ENCODE measurements around the gene GFOD2. TPM values are rescaled to one million over a fixed set of nuclear protein-coding genes. Genes with fewer than 3 reads are reported as not detected.
"Not testable (repeated sequence)": the region's sequence is repeated elsewhere in the genome, so short reads cannot be mapped to it uniquely, and the experiment has no call there.

GFOD2 gene
- 11.1 and 12.4 TPM in 2 replicates for total RNA-seq (2014; rRNA removed; shearing (Covaris generic))

GRCh38 chr16:67719048-67719777 lies at the start of gene GFOD2:
GFOD2 (minus strand) TSS chr16:67719316; CDS start chr16:67685715, 33,601 bp downstream.
- DNase-seq (ENCODE audit: low read depth): peak; percentile 89

GRCh38 chr16:67767953-67768352 lies 48.8 kb upstream of the GFOD2 start:
- DNase-seq (ENCODE audit: low read depth): peak; percentile 63

GRCh38 chr16:67766291-67766690 lies 47.2 kb upstream of the GFOD2 start:
- DNase-seq (ENCODE audit: low read depth): no peak

- DNase-seq (ENCODE audit: low read depth): no peak
Observed at GRCh38 chr16:67764158-67764667, 45.1 kb upstream of the GFOD2 start.

GRCh38 chr16:67763066-67763465 lies 44.0 kb upstream of the GFOD2 start:
- no peak for DNase-seq (ENCODE audit: low read depth)

- DNase-seq (ENCODE audit: low read depth): no peak
Observed at GRCh38 chr16:67762385-67762784, 43.3 kb upstream of the GFOD2 start.

GRCh38 chr16:67761924-67762323 lies 42.8 kb upstream of the GFOD2 start:
- no peak for DNase-seq (ENCODE audit: low read depth)

- no peak for DNase-seq (ENCODE audit: low read depth)
Observed at GRCh38 chr16:67760956-67761230, 41.8 kb upstream of the GFOD2 start.

GRCh38 chr16:67760206-67760955 lies 41.3 kb upstream of the GFOD2 start:
- no peak for DNase-seq (ENCODE audit: low read depth)

GRCh38 chr16:67758966-67759365 lies 39.9 kb upstream of the GFOD2 start:
- DNase-seq (ENCODE audit: low read depth): no peak

GRCh38 chr16:67758006-67758405 lies 38.9 kb upstream of the GFOD2 start:
- DNase-seq (ENCODE audit: low read depth): no peak

GRCh38 chr16:67752641-67753040 lies 33.5 kb upstream of the GFOD2 start:
- no peak for DNase-seq (ENCODE audit: low read depth)

GRCh38 chr16:67751331-67751730 lies 32.2 kb upstream of the GFOD2 start:
- not testable (repeated sequence) for DNase-seq (ENCODE audit: low read depth)

- no peak for DNase-seq (ENCODE audit: low read depth)
Observed at GRCh38 chr16:67750466-67750865, 31.4 kb upstream of the GFOD2 start.

GRCh38 chr16:67749436-67750078 lies 30.4 kb upstream of the GFOD2 start:
- DNase-seq (ENCODE audit: low read depth): no peak

GRCh38 chr16:67748834-67749233 lies 29.7 kb upstream of the GFOD2 start:
- DNase-seq (ENCODE audit: low read depth): no peak

- DNase-seq (ENCODE audit: low read depth): no peak
Observed at GRCh38 chr16:67746846-67747245, 27.7 kb upstream of the GFOD2 start.

- DNase-seq (ENCODE audit: low read depth): no peak
Observed at GRCh38 chr16:67741118-67741517, 22.0 kb upstream of the GFOD2 start.

GRCh38 chr16:67740391-67740790 lies 21.3 kb upstream of the GFOD2 start:
- DNase-seq (ENCODE audit: low read depth): no peak

GRCh38 chr16:67736858-67737257 lies 17.7 kb upstream of the GFOD2 start:
- no peak for DNase-seq (ENCODE audit: low read depth)

- DNase-seq (ENCODE audit: low read depth): no peak
Observed at GRCh38 chr16:67734731-67735201, 15.7 kb upstream of the GFOD2 start.

- no peak for DNase-seq (ENCODE audit: low read depth)
Observed at GRCh38 chr16:67733734-67734470, 14.8 kb upstream of the GFOD2 start.

All from RPMI7951 (cell line).